Measurements from ENCODE around the gene SGCB.

- TF ChIP-seq CTCF (conservative IDR thresholded peaks at IDR 0.05; ENCODE audit: low read depth, low read length): no peak
- TF ChIP-seq EZH2 (IDR thresholded peaks at IDR 0.05; ENCODE audit: low read length, unreplicated experiment): no peak
Measured at GRCh38 chr4:52036886-52037530, 1.1 kb downstream of the SGCB start.

All from PC-3 (cell line).